Loucy (cell line): ENCODE results near the gene CTNNBL1.

ENCODE experiments used
- H2AFZ ChIP-seq: fragments of 200-600 bp; sonication (generic); 2 replicates; pipeline ENCODE4 v1.6.0; 2016; ENCODE audit warnings: antibody characterized with exemption, mild to moderate bottlenecking, low read length, moderate library complexity
- H3F3A ChIP-seq: fragments of 200-600 bp; 2 replicates; pipeline ENCODE4 v1.6.0; 2016; ENCODE audit warnings: antibody characterized with exemption, low read depth, mild to moderate bottlenecking
- H3K27me3 ChIP-seq: fragments of 200-600 bp; sonication (generic); 2 replicates; pipeline ENCODE4 v1.6.1; 2014; ENCODE audit warnings: low read length, mild to moderate bottlenecking; ENCODE audit not compliant: insufficient read depth, poor library complexity, severe bottlenecking
- H3K36me3 ChIP-seq: fragments of 200-600 bp; sonication (generic); 2 replicates; pipeline ENCODE4 v1.6.1; 2016; ENCODE audit warnings: low read length; ENCODE audit not compliant: insufficient read depth
- H3K4me1 ChIP-seq: fragments of 200-600 bp; sonication (generic); 2 replicates; pipeline ENCODE4 v1.5.1; 2014; ENCODE audit warnings: low read length, mild to moderate bottlenecking; ENCODE audit not compliant: insufficient read depth, poor library complexity, severe bottlenecking
- H3K4me2 ChIP-seq: fragments of 200-600 bp; sonication (generic); 2 replicates; pipeline ENCODE4 v1.6.0; 2014; ENCODE audit warnings: antibody characterized with exemption, low read length, low read depth, mild to moderate bottlenecking; ENCODE audit not compliant: poor library complexity, severe bottlenecking
- H3K4me3 ChIP-seq: fragments of 200-600 bp; sonication (generic); 2 replicates; pipeline ENCODE4 v1.5.1; 2014; ENCODE audit warnings: low read length, mild to moderate bottlenecking, mixed read lengths; ENCODE audit not compliant: poor library complexity, severe bottlenecking
- H3K79me2 ChIP-seq: fragments of 200-600 bp; sonication (generic); 2 replicates; pipeline ENCODE4 v1.6.1; 2014; ENCODE audit warnings: low read length; ENCODE audit not compliant: insufficient read depth
- H3K9ac ChIP-seq: fragments of 200-600 bp; sonication (generic); 2 replicates; pipeline ENCODE4 v1.6.0; 2014; ENCODE audit warnings: mild to moderate bottlenecking, low read depth, low read length, moderate library complexity; ENCODE audit not compliant: poor library complexity, severe bottlenecking
- H3K9me2 ChIP-seq: fragments of 200-600 bp; sonication (generic); replicated peaks from 2 replicates; pipeline ENCODE4 v1.6.1; 2016; ENCODE audit warnings: low read depth, low read length, mixed read lengths
- H3K9me3 ChIP-seq: fragments of 200-600 bp; sonication (generic); 2 replicates; pipeline ENCODE4 v1.6.1; 2014; ENCODE audit warnings: mild to moderate bottlenecking, antibody characterized with exemption, low read length, low read depth; ENCODE audit not compliant: insufficient read depth
- H4K20me1 ChIP-seq: fragments of 200-600 bp; sonication (generic); 2 replicates; pipeline ENCODE4 v1.6.0; 2014; ENCODE audit warnings: antibody characterized with exemption, low read length, mild to moderate bottlenecking; ENCODE audit not compliant: insufficient read depth, poor library complexity, severe bottlenecking
- EZH2phosphoT487 ChIP-seq: fragments of 200-600 bp; IDR thresholded peaks from 2 replicates; pipeline ENCODE4 v1.6.1; 2018; ENCODE audit warnings: antibody characterized with exemption, mild to moderate bottlenecking, moderate library complexity, borderline replicate concordance
- TF ChIP-seq, protein P1 (sequence below): fragments of 200-600 bp; sonication (generic); conservative IDR thresholded peaks from 2 replicates; pipeline ENCODE4 v1.5.1; 2014; ENCODE audit warnings: mild to moderate bottlenecking, antibody characterized with exemption, low read length

CTNNBL1 gene

DNA sequence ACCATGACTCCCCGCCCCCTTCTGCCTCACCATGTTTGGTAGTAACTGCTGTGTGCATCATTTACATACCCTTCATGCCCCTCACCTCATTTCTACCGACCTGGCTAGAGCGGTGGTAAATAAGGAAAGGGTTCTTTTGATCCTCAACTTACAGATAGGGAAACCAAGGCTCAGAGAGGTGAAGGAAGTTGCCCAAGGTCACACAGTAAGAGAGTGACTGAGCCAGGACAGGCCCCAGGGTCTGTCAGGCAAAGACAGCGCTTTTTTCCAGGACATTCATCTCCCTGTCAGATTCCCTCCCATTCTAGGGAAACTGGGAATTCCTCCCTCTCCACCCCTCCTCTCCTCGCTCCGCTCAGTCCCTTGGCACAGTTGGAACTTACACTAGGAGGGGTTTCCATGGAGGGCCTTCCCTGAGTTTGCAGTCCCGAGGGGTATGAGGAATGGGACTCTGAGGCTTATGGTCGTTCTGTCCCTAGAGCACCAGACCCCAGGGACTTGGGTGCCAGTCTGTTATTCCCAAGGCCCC is 211.1 kb downstream of the CTNNBL1 start:
- H3K79me2 ChIP-seq: no peaks in the 10 kb centered on the region
- no peaks in the 10 kb centered on the region for H3F3A ChIP-seq
- no peak overlapping the region for H3K4me2 ChIP-seq
- H3K9me3 ChIP-seq: no peaks in the 10 kb centered on the region
- no peak overlapping the region for H3K9ac ChIP-seq
- TF ChIP-seq, protein P1, sequence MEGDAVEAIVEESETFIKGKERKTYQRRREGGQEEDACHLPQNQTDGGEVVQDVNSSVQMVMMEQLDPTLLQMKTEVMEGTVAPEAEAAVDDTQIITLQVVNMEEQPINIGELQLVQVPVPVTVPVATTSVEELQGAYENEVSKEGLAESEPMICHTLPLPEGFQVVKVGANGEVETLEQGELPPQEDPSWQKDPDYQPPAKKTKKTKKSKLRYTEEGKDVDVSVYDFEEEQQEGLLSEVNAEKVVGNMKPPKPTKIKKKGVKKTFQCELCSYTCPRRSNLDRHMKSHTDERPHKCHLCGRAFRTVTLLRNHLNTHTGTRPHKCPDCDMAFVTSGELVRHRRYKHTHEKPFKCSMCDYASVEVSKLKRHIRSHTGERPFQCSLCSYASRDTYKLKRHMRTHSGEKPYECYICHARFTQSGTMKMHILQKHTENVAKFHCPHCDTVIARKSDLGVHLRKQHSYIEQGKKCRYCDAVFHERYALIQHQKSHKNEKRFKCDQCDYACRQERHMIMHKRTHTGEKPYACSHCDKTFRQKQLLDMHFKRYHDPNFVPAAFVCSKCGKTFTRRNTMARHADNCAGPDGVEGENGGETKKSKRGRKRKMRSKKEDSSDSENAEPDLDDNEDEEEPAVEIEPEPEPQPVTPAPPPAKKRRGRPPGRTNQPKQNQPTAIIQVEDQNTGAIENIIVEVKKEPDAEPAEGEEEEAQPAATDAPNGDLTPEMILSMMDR: no peak
- no peak for TF ChIP-seq EZH2phosphoT487
- H3K4me1 ChIP-seq: no peaks in the 10 kb centered on the region
- no peak overlapping the region for H3K4me3 ChIP-seq
- no peaks in the 10 kb centered on the region for H3K9me2 ChIP-seq
- H3K36me3 ChIP-seq: no peaks in the 10 kb centered on the region
- H2AFZ ChIP-seq: no peak overlapping the region
- no peaks in the 10 kb centered on the region for H4K20me1 ChIP-seq
- no peaks in the 10 kb centered on the region for H3K27me3 ChIP-seq

DNA sequence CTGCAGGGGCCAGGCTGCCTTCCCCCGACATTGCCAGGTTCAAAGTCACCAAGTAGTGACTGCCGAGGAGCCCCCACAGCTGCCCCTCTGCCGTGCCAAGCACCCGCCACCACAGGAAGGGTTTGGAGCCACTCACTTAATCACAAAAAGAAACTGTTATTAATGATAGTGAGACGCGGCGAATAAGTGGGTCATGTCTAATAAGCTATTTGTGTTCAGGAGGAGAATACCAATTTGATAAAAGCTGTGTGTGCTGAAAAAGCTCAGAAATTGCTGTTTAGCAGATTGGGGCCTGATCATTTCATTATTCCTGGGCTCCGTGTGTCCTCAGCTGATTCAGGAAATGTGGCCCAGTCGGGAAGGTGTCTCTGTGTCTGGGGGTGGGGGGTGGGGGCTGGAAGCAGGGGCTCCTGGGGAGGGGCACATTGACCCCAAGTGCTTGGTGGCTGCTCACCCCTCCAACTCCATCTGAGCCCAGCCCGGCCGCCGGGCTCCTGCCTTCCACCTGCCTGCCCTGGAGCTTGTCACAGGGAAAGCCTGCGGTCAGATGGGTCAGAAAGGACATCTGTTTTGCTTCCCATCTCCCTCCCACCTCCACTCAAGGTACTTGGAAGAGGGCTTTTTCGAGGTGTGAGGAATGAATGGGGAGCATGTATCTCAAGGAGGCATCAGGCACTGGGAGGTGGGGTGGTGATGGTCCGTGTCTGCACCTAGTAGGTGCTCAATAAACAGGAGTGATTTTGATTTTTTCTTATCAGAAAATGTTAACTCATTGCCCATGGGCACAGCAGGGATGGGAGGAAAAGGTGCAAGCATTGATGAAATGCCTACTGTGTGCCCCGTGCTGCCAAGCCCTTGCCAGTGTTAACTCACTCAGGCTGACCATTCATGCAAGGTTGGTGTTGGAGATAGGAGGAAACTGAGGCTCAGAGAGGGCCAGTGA is 212.1 kb downstream of the CTNNBL1 start:
- Histone ChIP-seq H3K9me2 (no peaks in the 10 kb centered on the region), H3K4me1 (no peaks in the 10 kb centered on the region), H3K27me3 (no peaks in the 10 kb centered on the region), H4K20me1 (no peaks in the 10 kb centered on the region), H3K9me3 (no peaks in the 10 kb centered on the region), H3K79me2 (no peaks in the 10 kb centered on the region), H2AFZ (no peak overlapping the region), H3K9ac (no peak overlapping the region), H3K4me3 (no peak overlapping the region), H3K36me3 (no peaks in the 10 kb centered on the region), H3K4me2 (no peak overlapping the region), H3F3A (no peaks in the 10 kb centered on the region)
- TF ChIP-seq EZH2phosphoT487: no peak
- TF ChIP-seq, protein P1: no peak

DNA sequence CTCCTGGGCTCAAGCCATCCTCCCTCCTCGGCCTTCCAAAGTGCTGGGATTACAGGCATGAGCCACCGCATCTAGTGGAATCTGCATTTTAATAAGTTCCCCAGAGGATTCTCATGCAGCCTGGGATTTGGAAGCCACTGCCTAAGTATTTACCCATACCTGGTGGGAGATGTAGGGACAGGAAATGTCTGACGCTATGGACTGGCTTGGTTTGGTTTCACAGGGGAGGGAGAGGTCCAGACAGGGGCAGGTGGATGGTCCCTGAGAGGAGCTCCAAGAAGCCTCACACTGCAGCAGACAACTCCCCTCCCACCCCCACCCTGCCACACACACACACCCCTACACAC is 213.5 kb downstream of the CTNNBL1 start:
- H3K9me2 ChIP-seq: no peaks in the 10 kb centered on the region
- no peak overlapping the region for H3K4me3 ChIP-seq
- no peaks in the 10 kb centered on the region for H3K36me3 ChIP-seq
- H3K9me3 ChIP-seq: no peaks in the 10 kb centered on the region
- no peaks in the 10 kb centered on the region for H3K4me1 ChIP-seq
- H4K20me1 ChIP-seq: no peaks in the 10 kb centered on the region
- H3K27me3 ChIP-seq: no peaks in the 10 kb centered on the region
- no peak overlapping the region for H2AFZ ChIP-seq
- H3K79me2 ChIP-seq: no peaks in the 10 kb centered on the region
- no peak for TF ChIP-seq EZH2phosphoT487
- TF ChIP-seq, protein P1: no peak
- H3F3A ChIP-seq: no peaks in the 10 kb centered on the region
- H3K4me2 ChIP-seq: no peak overlapping the region
- no peak overlapping the region for H3K9ac ChIP-seq
